Measurements from ENCODE around the gene DYNC1H1. TPM values are rescaled to one million over a fixed set of nuclear protein-coding genes. Genes with fewer than 3 reads are reported as not detected.

The DYNC1H1 gene
- total and polyA plus RNA-seq, 2 of the 13 experiments (the other 11 are each of a cell fraction or from before 2014, with no cell fraction given), result 74.4 to 239 TPM

- TF ChIP-seq ZBTB39 (CRISPR knock-in tag; IDR thresholded peaks at IDR 0.05) (no peak), ZFX (CRISPR knock-in tag; IDR thresholded peaks at IDR 0.05; ENCODE audit: low read depth) (peak; percentile 47; the same call in 1 of the 2 replicates), HOXA3 (CRISPR knock-in tag; IDR thresholded peaks at IDR 0.05) (no peak; the same call in 1 of the 2 replicates), JUND (CRISPR knock-in tag; IDR thresholded peaks at IDR 0.05) (peak; percentile 92), TRAFD1 (CRISPR knock-in tag; IDR thresholded peaks at IDR 0.05; ENCODE audit: borderline replicate concordance) (no peak), FOSL1 (CRISPR knock-in tag; IDR thresholded peaks at IDR 0.05; ENCODE audit: borderline replicate concordance) (peak; percentile 82), SAP130 (CRISPR knock-in tag; IDR thresholded peaks at IDR 0.05; ENCODE audit: low read depth) (peak; percentile 79), ZNF205 (CRISPR knock-in tag; IDR thresholded peaks at IDR 0.05) (peak; percentile 72; the same call in 1 of the 2 replicates), ZGPAT (CRISPR knock-in tag; IDR thresholded peaks at IDR 0.05) (0 out of 2 replicates have a peak, but pooled peaks have one; percentile 44), IRF2 (CRISPR knock-in tag; IDR thresholded peaks at IDR 0.05) (peak; percentile 61), ATF2 (CRISPR knock-in tag; IDR thresholded peaks at IDR 0.05) (0 out of 2 replicates have a peak, but pooled peaks have one; percentile 44), MIER3 (CRISPR knock-in tag; IDR thresholded peaks at IDR 0.05; ENCODE audit: borderline replicate concordance) (peak; percentile 30; the same call in 1 of the 2 replicates), STAT5B (CRISPR knock-in tag; IDR thresholded peaks at IDR 0.05) (no peak), MAFK (conservative IDR thresholded peaks at IDR 0.05 in 1 of 2, IDR thresholded peaks at IDR 0.05 in 1 of 2; ENCODE audit: low read length in 2 of 2) (0 out of 4 replicates have a peak, but pooled peaks of 1 of the 2 experiments have one; percentile 12), SOX13 (IDR thresholded peaks at IDR 0.05) (no peak), SOX13 (CRISPR knock-in tag; conservative IDR thresholded peaks at IDR 0.05 in 1 of 2, IDR thresholded peaks at IDR 0.05 in 1 of 2) (peak in 1 of 2 experiments; percentile 33; a peak in 1 of 4 replicates), ZNF530 (CRISPR knock-in tag; IDR thresholded peaks at IDR 0.05; ENCODE audit: low read depth) (no peak), FOXA3 (CRISPR knock-in tag; IDR thresholded peaks at IDR 0.05) (peak; percentile 62), BHLHE40 (IDR thresholded peaks at IDR 0.05; ENCODE audit: low read length) (0 out of 2 replicates have a peak, but pooled peaks have one; percentile 31), CEBPB (IDR thresholded peaks at IDR 0.05; ENCODE audit: borderline replicate concordance, low read depth, low read length) (peak; percentile 2; the same call in 1 of the 2 replicates)
These were observed 7.9 kb downstream of the DYNC1H1 start (continued) for GRCh38 chr14:101972126-101972866.
